Progenitor cell of endocrine pancreas (in vitro differentiated cells): ENCODE data around the gene RC3H2. TPM values are rescaled to one million over a fixed set of nuclear protein-coding genes. Genes with fewer than 3 reads are reported as not detected.

Experiments
- DNase-seq: peaks from one replicate; pipeline ENCODE4 v3.0.0; 2021; ENCODE audit warnings: low spot score; ENCODE audit not compliant: unreplicated experiment
- H3K27ac Mint-ChIP-seq: 2 replicates; pipeline ENCODE4 v1.8.0; 2021; ENCODE audit warnings: mild to moderate bottlenecking, moderate library complexity, mixed read lengths
- H3K27me3 Mint-ChIP-seq: 2 replicates; pipeline ENCODE4 v1.8.0; 2021; ENCODE audit warnings: mixed read lengths
- H3K36me3 Mint-ChIP-seq: 2 replicates; pipeline ENCODE4 v1.8.0; 2022; ENCODE audit warnings: mixed read lengths; ENCODE audit not compliant: insufficient read depth
- H3K4me1 Mint-ChIP-seq: 2 replicates; pipeline ENCODE4 v1.8.0; 2021; ENCODE audit warnings: low read depth, mixed read lengths
- H3K4me3 Mint-ChIP-seq: 2 replicates; pipeline ENCODE4 v1.8.0; 2021; ENCODE audit warnings: low read depth, mild to moderate bottlenecking, moderate library complexity, mixed read lengths
- H3K9me3 Mint-ChIP-seq: 2 replicates; pipeline ENCODE4 v1.8.0; 2021; ENCODE audit warnings: low read depth, mixed read lengths
- CTCF ChIP-seq: fragments of 200-600 bp; sonication (generic); IDR thresholded peaks from one replicate; pipeline ENCODE4 v1.5.0; 2021; ENCODE audit warnings: antibody characterized with exemption, mild to moderate bottlenecking; ENCODE audit not compliant: unreplicated experiment
- total RNA-seq: library from RNA; stranded (reverse); gene quantifications from 2 replicates; pipeline ENCODE4 v1.2.1, GENCODE V29; 2021

RC3H2 gene
- total RNA-seq, 1 donor from 2014 or later: 68.8 TPM

DNA sequence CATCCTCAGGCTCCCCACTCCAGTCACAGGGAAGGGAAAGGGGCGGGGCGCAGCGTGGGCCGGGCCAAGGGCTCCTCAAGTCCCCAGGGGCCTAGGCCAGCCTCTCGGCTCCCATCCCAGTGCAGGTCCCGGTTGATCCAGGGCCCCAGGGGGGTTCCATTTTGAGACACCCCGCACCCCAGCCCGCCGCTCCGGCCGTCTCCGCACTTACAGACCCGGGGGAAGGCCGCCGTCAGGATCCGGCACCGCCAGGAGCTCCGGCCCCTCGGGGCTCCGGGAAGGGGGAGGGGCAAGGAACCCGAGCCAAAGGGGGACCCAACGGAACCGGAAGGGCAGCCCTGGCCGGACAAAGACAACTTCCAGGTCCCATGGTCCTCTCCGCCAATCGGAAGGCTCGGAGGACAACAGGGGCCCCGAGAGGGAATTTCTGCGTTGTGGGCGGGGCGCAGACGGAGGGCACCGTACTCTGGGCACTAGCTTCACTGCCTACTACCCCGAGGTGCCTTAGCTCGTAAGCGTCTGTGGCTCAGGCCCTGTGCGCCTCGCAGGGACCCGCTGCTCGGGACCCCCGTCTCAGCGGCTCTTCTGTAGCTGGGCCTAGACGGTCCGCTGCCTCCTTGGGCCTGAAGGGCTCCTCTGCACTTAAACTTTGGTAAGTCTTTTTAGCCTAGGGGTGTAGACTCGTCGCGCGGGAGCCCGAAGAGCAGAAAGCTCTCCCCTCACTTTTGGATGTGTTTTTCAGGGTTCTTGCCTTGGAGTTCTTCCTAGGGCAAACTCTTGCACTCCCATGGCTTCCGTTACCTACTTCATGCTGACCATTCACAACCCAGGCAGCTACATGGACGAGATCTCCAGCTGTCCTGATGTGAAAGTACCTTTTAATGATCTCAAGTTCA is 26.3 kb upstream of the RC3H2 start, which contains the start of gene ZBTB26:
Gene ZBTB26 (minus strand): TSS at position 287 of the 896 bp plus-strand sequence. CDS start 11,578 bp downstream, outside the sequence.
- Mint-ChIP-seq H3K4me3 (no peak within 1 kb of the TSS), H3K4me1 (peaks cover 11% of the 10 kb centered on the region), H3K27ac (peak within 1 kb of the TSS; percentile 97), H3K27me3 (no peaks in the 10 kb centered on the region), H3K9me3 (no peaks in the 10 kb centered on the region), H3K36me3 (peaks cover 1% of the 10 kb centered on the region)
- peak; percentile 89 for DNase-seq
- no peak for TF ChIP-seq CTCF

DNA sequence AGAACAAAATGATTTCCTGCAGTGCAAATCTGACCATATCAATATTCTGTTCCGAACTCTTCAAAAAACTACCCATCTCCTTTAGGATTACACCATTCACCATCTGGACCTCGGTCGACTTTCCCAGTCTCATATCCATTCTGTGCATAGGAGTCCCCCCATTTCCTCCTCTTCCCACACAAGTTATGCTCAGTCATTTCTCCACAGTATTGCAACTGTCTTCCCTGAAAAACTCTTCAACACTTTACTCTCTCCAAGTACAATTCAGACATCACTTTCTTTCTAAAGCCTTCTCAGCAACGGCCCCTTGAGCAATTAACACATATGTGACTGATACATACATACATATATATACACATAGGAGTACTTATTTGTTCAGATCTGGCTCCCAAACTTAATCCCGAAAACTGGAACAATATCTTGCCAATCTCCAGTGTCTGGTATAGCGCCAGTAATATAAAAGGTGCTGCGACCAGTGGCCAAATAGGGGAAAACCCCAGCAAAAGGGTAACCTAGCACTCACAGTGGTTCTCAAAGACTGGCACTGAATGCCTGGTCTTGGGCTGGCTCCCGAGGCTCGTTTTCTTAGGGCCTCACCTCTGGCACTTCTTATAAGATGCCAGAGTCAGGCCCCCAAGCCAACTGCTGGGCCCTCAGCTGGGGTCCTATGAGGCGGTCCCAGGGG is 25.5 kb upstream of the RC3H2 start:
- H3K27me3 Mint-ChIP-seq: no peaks in the 10 kb centered on the region
- TF ChIP-seq CTCF: no peak
- no peak for DNase-seq
- no peaks in the 10 kb centered on the region for H3K9me3 Mint-ChIP-seq
- peaks cover 1% of the 10 kb centered on the region for H3K36me3 Mint-ChIP-seq
- H3K27ac Mint-ChIP-seq: no peak overlapping the region
- no peak overlapping the region for H3K4me3 Mint-ChIP-seq
- peaks cover 11% of the 10 kb centered on the region for H3K4me1 Mint-ChIP-seq

DNA sequence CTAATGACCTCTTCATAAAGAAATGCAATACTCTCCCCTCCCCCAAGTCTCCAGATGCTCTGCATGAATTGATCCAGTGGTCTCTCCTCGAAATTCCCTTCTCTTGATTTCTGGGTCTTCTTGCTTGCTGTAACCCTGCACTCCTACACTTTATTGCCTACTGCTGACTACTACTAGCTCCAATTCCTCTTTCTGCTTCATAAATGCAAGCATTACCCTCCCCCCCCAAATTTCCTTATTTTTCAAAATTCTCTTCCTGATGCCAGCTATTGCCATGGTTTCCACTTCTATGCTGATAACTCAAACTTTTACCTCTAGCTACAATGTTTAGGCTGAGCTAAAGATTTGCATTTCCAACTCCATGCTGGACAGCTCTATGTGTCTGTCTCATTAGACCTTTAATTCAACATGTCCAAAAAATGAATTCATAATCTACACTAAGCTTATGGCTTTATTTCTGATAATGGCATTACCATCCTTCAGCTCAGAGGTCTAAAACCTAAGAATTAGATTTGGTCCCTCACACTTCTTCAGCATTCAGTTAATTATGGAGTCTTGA is 24.7 kb upstream of the RC3H2 start:
- peaks cover under 1% of the 10 kb centered on the region for H3K36me3 Mint-ChIP-seq
- DNase-seq: no peak
- no peak for TF ChIP-seq CTCF
- peaks cover 10% of the 10 kb centered on the region for H3K4me1 Mint-ChIP-seq
- H3K4me3 Mint-ChIP-seq: no peak overlapping the region
- no peaks in the 10 kb centered on the region for H3K9me3 Mint-ChIP-seq
- no peak overlapping the region for H3K27ac Mint-ChIP-seq
- H3K27me3 Mint-ChIP-seq: no peaks in the 10 kb centered on the region

DNA sequence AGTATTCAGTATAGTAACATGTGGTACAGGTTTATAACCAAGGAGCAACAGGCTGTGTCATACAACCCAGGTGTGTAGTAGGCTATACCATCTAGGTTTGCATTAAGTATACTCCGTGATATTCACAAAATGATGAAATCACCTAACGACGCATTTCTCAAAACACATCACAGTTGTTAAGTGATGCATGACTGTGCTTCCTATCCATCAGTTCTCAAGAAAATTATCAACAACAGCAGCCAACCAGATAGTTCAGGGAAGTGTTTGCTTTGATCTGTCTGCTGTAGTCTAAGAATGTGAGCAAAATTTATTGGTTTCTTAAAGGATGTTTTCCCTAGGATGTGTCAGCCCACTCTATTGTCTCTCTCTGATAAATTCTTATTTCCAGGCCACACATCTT is 18.8 kb upstream of the RC3H2 start:
- Mint-ChIP-seq H3K27me3 (no peaks in the 10 kb centered on the region), H3K4me1 (no peaks in the 10 kb centered on the region), H3K4me3 (no peak overlapping the region), H3K36me3 (no peaks in the 10 kb centered on the region), H3K27ac (no peak overlapping the region), H3K9me3 (no peaks in the 10 kb centered on the region)
- DNase-seq: no peak
- TF ChIP-seq CTCF: no peak

GRCh38 chr9:122922713-122923112 is 17.6 kb upstream of the RC3H2 start:
- no peaks in the 10 kb centered on the region for H3K4me1 Mint-ChIP-seq
- no peaks in the 10 kb centered on the region for H3K27me3 Mint-ChIP-seq
- H3K27ac Mint-ChIP-seq: no peak overlapping the region
- no peak for DNase-seq
- H3K9me3 Mint-ChIP-seq: no peaks in the 10 kb centered on the region
- no peaks in the 10 kb centered on the region for H3K36me3 Mint-ChIP-seq
- no peak overlapping the region for H3K4me3 Mint-ChIP-seq
- TF ChIP-seq CTCF: no peak
